K562 (cell line): ENCODE data around the gene TMEM132D. TPM values are rescaled to one million over a fixed set of nuclear protein-coding genes. Genes with fewer than 3 reads are reported as not detected.

ENCODE experiments used
- ATAC-seq: fragments of 200-7000 bp; cut with Tn5 transposase; 3 replicates; pipeline ENCODE4 v1.9.1; 2020; ENCODE audit warnings: moderate library complexity
- BruUV-seq: library from RNA; stranded (reverse); fragments of 400-500 nt; replicated peaks from 2 replicates; lab custom pipeline; 2021; lab: Mats Ljungman, UMichigan
- CTCF ChIA-PET: fragments of 300-600 bp; formaldehyde crosslinking; extraction: SDS; loops from one replicate; lab custom pipeline; 2021; ENCODE audit warnings: low intra/inter-chr PET ratio; lab: Yijun Ruan, JAX
- POLR2A ChIA-PET: fragments of 300-600, 350-650 bp; sonication (Branson Sonifier 250); formaldehyde crosslinking; extraction: SDS; loops from one replicate; lab custom pipeline; 2021; ENCODE audit warnings: antibody characterized with exemption, inconsistent platforms; lab: Yijun Ruan, JAX
- DNase-seq, 4 experiments: peaks; one replicate each; pipeline versions ENCODE4 v3.0.0 to v3.0.0-alpha.2; 2011 to 2018; ENCODE audit warnings: low spot score in 3 of 4, mixed read lengths in 3 of 4; ENCODE audit errors: extremely low read depth in 1 of 4
- FAIRE-seq: peaks from 2 replicates; lab custom pipeline; 2011; peaks lifted over from hg19 to GRCh38; lab: Jason Lieb, UNC
- H2AFZ ChIP-seq: 2 replicates; pipeline ENCODE4 v1.6.0; 2011; ENCODE audit warnings: low read depth, low read length, control low read depth, inconsistent platforms
- H3K27ac ChIP-seq: fragments of 200-600 bp; 3 replicates; pipeline ENCODE4 v1.8.0; 2011; ENCODE audit warnings: low read depth, mild to moderate bottlenecking, control low read depth, inconsistent platforms, low read length, moderate library complexity, mixed read lengths; ENCODE audit errors: extremely low read depth
- H3K27me3 ChIP-seq, 2 experiments: fragments of 300-600 bp in 1 of 2; 2 replicates in 1 of 2; 3 replicates in 1 of 2; pipeline versions ENCODE4 v1.6.0 to v1.8.0; 2011; ENCODE audit warnings: inconsistent platforms in 2 of 2, low read length in 2 of 2, mild to moderate bottlenecking in 1 of 2, mixed read lengths in 1 of 2, moderate library complexity in 1 of 2; ENCODE audit not compliant: control insufficient read depth in 2 of 2, insufficient read depth in 2 of 2
- H3K36me3 ChIP-seq: fragments of 300-600 bp; 3 replicates; pipeline ENCODE4 v1.8.0; 2011; ENCODE audit warnings: mild to moderate bottlenecking, low read length, inconsistent platforms; ENCODE audit not compliant: control insufficient read depth, insufficient read depth
- H3K4me1 ChIP-seq, 2 experiments: fragments of 200-600 bp in 1 of 2; replicated peaks in 1 of 2; 2 replicates in 1 of 2; 3 replicates in 1 of 2; pipeline versions ENCODE4 v1.5.1 to v1.8.0; 2011; ENCODE audit warnings: inconsistent platforms in 2 of 2, low read length in 2 of 2, mild to moderate bottlenecking in 1 of 2, mixed read lengths in 1 of 2, moderate library complexity in 1 of 2; ENCODE audit not compliant: control insufficient read depth in 2 of 2, insufficient read depth in 2 of 2
- H3K4me2 ChIP-seq: 2 replicates; pipeline ENCODE4 v1.6.1; 2011; ENCODE audit warnings: low read length, control low read depth, inconsistent platforms, mixed read lengths; ENCODE audit not compliant: insufficient read depth
- H3K4me3 ChIP-seq: fragments of 200-600 bp; sonication (generic), shearing (Covaris generic); 2 replicates; pipeline ENCODE4 v1.5.1; 2016; ENCODE audit warnings: control low read depth, inconsistent platforms
- H3K79me2 ChIP-seq: fragments of 200-600 bp; 3 replicates; pipeline ENCODE4 v1.8.0; 2011; ENCODE audit warnings: low read length, inconsistent platforms; ENCODE audit not compliant: control insufficient read depth, insufficient read depth
- H3K9ac ChIP-seq, 2 experiments: 2 replicates each; pipeline versions ENCODE4 v1.6.0 to v1.6.1; 2011; ENCODE audit warnings: low read depth in 2 of 2, low read length in 2 of 2, control low read depth in 1 of 2, inconsistent platforms in 1 of 2, mild to moderate bottlenecking in 1 of 2, mixed read lengths in 1 of 2; ENCODE audit not compliant: insufficient read depth in 1 of 2
- H3K9me1 ChIP-seq: one replicate; pipeline ENCODE4 v1.6.0; 2011; ENCODE audit warnings: inconsistent platforms, mild to moderate bottlenecking, low read length, moderate library complexity; ENCODE audit not compliant: control insufficient read depth, insufficient read depth
- H3K9me3 ChIP-seq: replicated peaks from 2 replicates; pipeline ENCODE4 v1.5.1; 2011; ENCODE audit warnings: low read depth, low read length, inconsistent platforms; ENCODE audit not compliant: control insufficient read depth, insufficient read depth
- H4K20me1 ChIP-seq: replicated peaks from 2 replicates; pipeline ENCODE4 v1.6.1; 2011; ENCODE audit warnings: low read length, inconsistent platforms, mixed read lengths; ENCODE audit not compliant: control insufficient read depth, insufficient read depth
- FOSL1 ChIP-seq: fragments of 200-800 bp; sonication (Bioruptor generic); conservative IDR thresholded peaks from 2 replicates; pipeline ENCODE4 v1.6.1; 2016; ENCODE audit warnings: missing genetic modification characterization, missing compliant biosample characterization
- FOXA3 ChIP-seq, 2 experiments: fragments of 450-650 bp in 1 of 2; sonication (generic) in 1 of 2; formaldehyde crosslinking; IDR thresholded peaks in 1 of 2; conservative IDR thresholded peaks in 1 of 2; 2 replicates each; pipeline versions ENCODE4 v1.4.0 to v1.8.0; 2020 to 2022; ENCODE audit warnings: mild to moderate bottlenecking in 2 of 2, missing genetic modification reagents in 1 of 2
- MED1 ChIP-seq: sonication (generic); formaldehyde crosslinking; IDR thresholded peaks from 2 replicates; pipeline ENCODE4 v1.8.1; 2023; ENCODE audit warnings: missing genetic modification reagents, borderline replicate concordance
- MTA2 ChIP-seq: fragments of 450-650 bp; IDR thresholded peaks from 2 replicates; pipeline ENCODE4 v1.6.1; 2016; ENCODE audit warnings: low read depth
- NR1H2 ChIP-seq: sonication (generic); formaldehyde crosslinking; IDR thresholded peaks from 2 replicates; pipeline ENCODE4 v1.4.0; 2020; ENCODE audit warnings: mild to moderate bottlenecking, missing genetic modification reagents
- NR2F6 ChIP-seq: fragments of 450-650 bp; formaldehyde crosslinking; IDR thresholded peaks from 2 replicates; pipeline ENCODE4 v1.4.0; 2020; ENCODE audit warnings: mild to moderate bottlenecking
- PHF20 ChIP-seq: fragments of 450-650 bp; IDR thresholded peaks from 2 replicates; pipeline ENCODE4 v1.6.1; 2018; ENCODE audit not compliant: partially characterized antibody
- POLR3A ChIP-seq: IDR thresholded peaks from 2 replicates; pipeline ENCODE4 v1.6.1; 2011; ENCODE audit warnings: borderline replicate concordance, mild to moderate bottlenecking, moderate library complexity; ENCODE audit not compliant: insufficient read length, insufficient read depth; ENCODE audit errors: extremely low read depth
- RBM39 ChIP-seq: fragments of 200-400 bp; formaldehyde crosslinking; optimal IDR thresholded peaks from 2 replicates; pipeline ENCODE3; 2018; ENCODE audit warnings: low read depth, low read length
- RFX7 ChIP-seq: fragments of 250-450 bp; sonication (Bioruptor Pico); IDR thresholded peaks from 2 replicates; pipeline ENCODE4 v1.5.1; 2021; ENCODE audit warnings: mild to moderate bottlenecking
- SMAD2 ChIP-seq: fragments of 150-350 bp; IDR thresholded peaks from 2 replicates; pipeline ENCODE4 v1.6.1; 2014; ENCODE audit warnings: low read depth, mild to moderate bottlenecking, low read length
- SMAD4 ChIP-seq: fragments of 250-450 bp; sonication (Bioruptor Pico); conservative IDR thresholded peaks from 2 replicates; pipeline ENCODE4 v1.8.0; 2021; ENCODE audit warnings: inconsistent platforms, mild to moderate bottlenecking, moderate library complexity
- SMARCE1 ChIP-seq: fragments of 450-650 bp; IDR thresholded peaks from 2 replicates; pipeline ENCODE4 v1.7.1; 2016; ENCODE audit warnings: mild to moderate bottlenecking
- TCF7L2 ChIP-seq: fragments of 150-350 bp; IDR thresholded peaks from 2 replicates; pipeline ENCODE4 v1.6.1; 2016; ENCODE audit warnings: low read depth, mild to moderate bottlenecking, low read length, moderate library complexity
- WHSC1 ChIP-seq: IDR thresholded peaks from one replicate; pipeline ENCODE4 v1.6.1; 2012; ENCODE audit warnings: low read length, control low read depth, inconsistent platforms
- ZBTB43 ChIP-seq: sonication (generic); formaldehyde crosslinking; IDR thresholded peaks from 2 replicates; pipeline ENCODE4 v1.8.0; 2023; ENCODE audit warnings: mild to moderate bottlenecking, missing genetic modification reagents
- ZEB2 ChIP-seq: fragments of 450-650 bp; IDR thresholded peaks from 2 replicates; pipeline ENCODE4 v1.6.1; 2016
- ZFP91 ChIP-seq: sonication (generic); formaldehyde crosslinking; IDR thresholded peaks from 2 replicates; pipeline ENCODE4 v1.8.0; 2022; ENCODE audit warnings: mild to moderate bottlenecking, missing genetic modification reagents
- ZNF124 ChIP-seq: sonication (generic); formaldehyde crosslinking; IDR thresholded peaks from 2 replicates; pipeline ENCODE4 v1.8.1; 2022; ENCODE audit warnings: missing genetic modification reagents
- ZNF134 ChIP-seq: fragments of 250-450 bp; sonication (Bioruptor Pico); conservative IDR thresholded peaks from 2 replicates; pipeline ENCODE4 v1.4.0; 2020
- WGBS: fragments of 100-300 bp; shearing (Covaris generic); methylation state at CpG from one replicate; pipeline ENCODE4 v1.1.6; 2016; ENCODE audit warnings: low coverage, mixed read lengths; ENCODE audit not compliant: insufficient coverage; ENCODE audit errors: missing lambda C conversion rate; 5-methylcytosine and 5-hydroxymethylcytosine counted together
- in situ Hi-C: fragments of 300-500 bp; cut with MboI; formaldehyde crosslinking; loops from 4 replicates; pipeline ENCODE4 v1.15.0; 2018; ENCODE audit warnings: inconsistent platforms, mixed read lengths
- intact Hi-C: fragments of 100-400 bp; cut with micrococcal nuclease; formaldehyde crosslinking; loops from 2 replicates; pipeline ENCODE4 v1.14.2; 2022
- polyA plus RNA-seq, 8 experiments: library from polyadenylated mRNA; depleted of rRNA in 4 of 8; stranded (reverse) in 5 of 8; unstranded in 3 of 8; fragments of >200 nt; fragmentation: Nextera tagmentation in 2 of 8; fragmentation: Illumina TruSeq in 1 of 8; extraction: Ambion mirVana in 2 of 8; extraction: Trizol in 1 of 8; gene quantifications; 2 replicates each; pipeline versions ENCODE4 v1.2.1 to v1.2.3, GENCODE V29; 2011 to 2014; ENCODE audit warnings: inconsistent platforms in 1 of 8, missing spikeins in 1 of 8
- total RNA-seq, 7 experiments: library from RNA; depleted of rRNA in 6 of 7; stranded (reverse); fragments of >200 nt in 6 of 7; fragmentation: Illumina TruSeq in 2 of 7; extraction: Trizol in 2 of 7; gene quantifications; 2 replicates each; pipeline versions ENCODE4 v1.2.1 to v1.2.3, GENCODE V29; 2011 to 2021; ENCODE audit warnings: low replicate concordance in 1 of 7

The TMEM132D gene
- total and polyA plus RNA-seq, 9 of the 15 experiments (the other 6 are each of a cell fraction or from before 2014, with no cell fraction given): not detected

DNA sequence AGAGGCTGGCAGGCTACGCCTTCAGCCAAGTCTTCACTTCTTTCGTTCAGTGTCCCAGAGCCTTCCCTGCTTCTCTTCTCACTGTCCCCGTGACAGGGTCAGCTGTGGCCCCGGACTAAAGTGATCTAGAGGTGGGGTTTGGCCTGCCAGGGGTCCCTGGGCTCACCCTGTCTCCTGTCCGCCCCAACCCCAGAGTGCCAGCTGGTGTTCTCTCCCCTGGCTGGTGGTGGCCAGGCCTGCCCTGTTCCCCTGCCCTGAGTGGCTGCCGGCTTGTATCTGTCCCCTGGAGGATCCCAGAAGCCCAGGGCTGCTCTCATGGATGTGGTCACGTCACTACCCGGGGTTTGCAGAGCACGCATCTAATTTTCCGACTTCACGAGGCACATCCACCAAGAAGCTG is 753.1 kb downstream of the TMEM132D start:
- H3K9me1 ChIP-seq: no peaks in the 10 kb centered on the region
- no peaks in the 10 kb centered on the region for H3K9me3 ChIP-seq
- intact Hi-C loops (no loop called here), in situ Hi-C loops (no loop called here)
- no peak overlapping the region for H2AFZ ChIP-seq
- no peak overlapping the region for H3K4me3 ChIP-seq
- CTCF ChIA-PET: no interaction called here
- H3K9ac ChIP-seq: no peak overlapping the region
- BruUV-seq: no TSS peak
- H3K79me2 ChIP-seq: no peaks in the 10 kb centered on the region
- H3K36me3 ChIP-seq: no peaks in the 10 kb centered on the region
- FAIRE-seq: no peak
- TF ChIP-seq ZBTB43 (no peak), RFX7 (CRISPR knock-in tag) (no peak), TCF7L2 (no peak), RBM39 (no peak), ZNF124 (CRISPR knock-in tag) (no peak), MTA2 (no peak), FOSL1 (tag) (no peak), NR2F6 (CRISPR knock-in tag) (no peak), FOXA3 (CRISPR knock-in tag; conservative IDR thresholded peaks at IDR 0.05 in 1 of 2, IDR thresholded peaks at IDR 0.05 in 1 of 2) (no peak), SMAD4 (CRISPR knock-in tag) (no peak), SMAD2 (no peak), ZNF134 (CRISPR knock-in tag) (no peak), WHSC1 (no peak), ZFP91 (CRISPR knock-in tag) (no peak), SMARCE1 (no peak), POLR3A (no peak), MED1 (no peak), NR1H2 (CRISPR knock-in tag) (no peak), PHF20 (no peak), ZEB2 (no peak)
- no peak for ATAC-seq
- POLR2A ChIA-PET: no interaction called here
- H3K27me3 ChIP-seq: peaks cover 10 to 43% of the 10 kb centered on the region in 2 experiments; a peak in 3 of 5 replicates
- 0 out of 2 replicates have a peak, but pooled peaks cover 6% of the 10 kb centered on the region for H4K20me1 ChIP-seq
- WGBS: 1% methylated on average over 11 of the region's 11 CpGs
- H3K27ac ChIP-seq: no peak overlapping the region
- no peak overlapping the region for H3K4me2 ChIP-seq
- DNase-seq: no peak
- no peaks in the 10 kb centered on the region for H3K4me1 ChIP-seq
